Lower leg skin (tissue), 3 donors: ENCODE measurements around the gene PBXIP1.
"Not testable (repeated sequence)": the region's sequence is repeated elsewhere in the genome, so short reads cannot be mapped to it uniquely, and the experiment has no call there.

ENCODE experiments used
- CTCF ChIP-seq, 3 donors: fragments of 450-650 bp; IDR thresholded peaks; one replicate each; pipeline ENCODE4 v1.5.1; 2016; ENCODE audit warnings: antibody characterized with exemption in 3 of 3, mild to moderate bottlenecking in 3 of 3, moderate library complexity in 2 of 3
- POLR2A ChIP-seq, 2 donors: fragments of 450-650 bp; IDR thresholded peaks; one replicate each; pipeline ENCODE4 v1.6.1; 2016 to 2017; ENCODE audit warnings: antibody characterized with exemption in 2 of 2, mild to moderate bottlenecking in 1 of 2, moderate library complexity in 1 of 2

- not testable (repeated sequence) for TF ChIP-seq CTCF, POLR2A (IDR thresholded peaks at IDR 0.05)
These were observed 39.5 kb upstream of the PBXIP1 start for GRCh38 chr1:154995301-154995983.
